ENCODE results near the gene BACH2. TPM values are rescaled to one million over a fixed set of nuclear protein-coding genes. Genes with fewer than 3 reads are reported as not detected.

BACH2 gene
- total and polyA plus RNA-seq, 2 of the 8 experiments (the other 6 are each of a cell fraction or from before 2014, with no cell fraction given): 1.9 to 5.9 TPM

GRCh38 chr6:89989742-89990141, 306.9 kb downstream of the BACH2 start:
- Histone ChIP-seq H3K4ac (replicated peaks; ENCODE audit: insufficient read length, low read depth, low read length) (no peak overlapping the region), H2BK20ac (ENCODE audit: low read length) (no peak overlapping the region), H4K8ac (ENCODE audit: extremely low read depth, insufficient read depth, low read length) (no peak overlapping the region), H2BK15ac (ENCODE audit: low read length) (no peak overlapping the region), H3K4me1 (replicated peaks in 1 of 4; ENCODE audit: control insufficient read depth in 3 of 4, insufficient read depth in 4 of 4, low read length in 3 of 4) (peaks cover 0 to 7% (median 3%) of the 10 kb centered on the region in 4 experiments; a peak in 3 of 7 replicates), H3K14ac (ENCODE audit: insufficient read length) (no peak overlapping the region), H3K18ac (ENCODE audit: extremely low read depth, low read length) (no peak overlapping the region), H3K23me2 (ENCODE audit: low read depth, low read length) (no peaks in the 10 kb centered on the region), H3K56ac (replicated peaks; ENCODE audit: insufficient read length, low read depth, low read length) (no peak overlapping the region), H3K27me3 (replicated peaks in 1 of 4; ENCODE audit: control insufficient read depth in 3 of 4, extremely low read depth in 1 of 4, insufficient read depth in 3 of 4, low read length in 3 of 4) (no peaks in the 10 kb centered on the region), H2BK120ac (replicated peaks; ENCODE audit: low read depth, low read length) (no peak overlapping the region), H4K91ac (replicated peaks; ENCODE audit: insufficient read length, low read length) (no peak overlapping the region), H3K4me2 (ENCODE audit: insufficient read depth in 1 of 2, low read depth in 2 of 2, low read length in 2 of 2) (no peak overlapping the region), H3K79me2 (ENCODE audit: control insufficient read depth in 1 of 2, insufficient read depth in 2 of 2, low read length in 2 of 2) (no peaks in the 10 kb centered on the region; a peak in 1 of 4 replicates), H2AK5ac (ENCODE audit: low read depth, low read length) (no peak overlapping the region), H3K9me3 (ENCODE audit: insufficient read depth in 2 of 2, low read depth in 1 of 2, low read length in 1 of 2) (no peaks in the 10 kb centered on the region), H2BK5ac (ENCODE audit: low read depth, low read length) (0 out of 2 replicates have a peak overlapping the region, but pooled peaks have one; percentile 2), H3K27ac (ENCODE audit: low read depth, low read length) (no peak overlapping the region), H2AFZ (ENCODE audit: low read length) (no peak overlapping the region), H3K9ac (replicated peaks in 1 of 4; ENCODE audit: extremely low read depth in 1 of 4, low read depth in 3 of 4, low read length in 3 of 4) (no peak overlapping the region), H4K5ac (ENCODE audit: insufficient read length, low read depth, low read length) (no peak overlapping the region), H3K23ac (ENCODE audit: insufficient read length) (no peak overlapping the region), H3K79me1 (ENCODE audit: low read depth, low read length) (no peaks in the 10 kb centered on the region), H2BK12ac (ENCODE audit: low read depth, low read length) (no peak overlapping the region), H3K36me3 (ENCODE audit: control insufficient read depth in 2 of 4, insufficient read depth in 4 of 4, low read length in 3 of 4) (no peaks in the 10 kb centered on the region), H3K4me3 (ENCODE audit: extremely low read depth in 1 of 4, insufficient read depth in 2 of 4, low read depth in 3 of 4, low read length in 4 of 4) (no peak overlapping the region), H4K20me1 (replicated peaks in 1 of 2; ENCODE audit: control insufficient read depth in 1 of 2, insufficient read depth in 2 of 2, low read length in 2 of 2) (no peaks in the 10 kb centered on the region)
- 83% methylated on average over 4 of the region's 4 CpGs; no CpG with 5 or more reads in 1 of the 2 experiments for WGBS, 2 experiments (ENCODE audit: extremely low coverage in 1 of 2, insufficient coverage in 1 of 2, insufficient read length in 1 of 2, insufficient replicate concordance in 2 of 2, low coverage in 1 of 2, low lambda C conversion rate in 2 of 2, missing lambda C conversion rate in 1 of 2)
- CTCF ChIA-PET (ENCODE audit: partially characterized antibody): interaction anchor here (0.9 kb wide), 1 partner anchor 49 kb away, joined by 4 read pairs; no protein-coding TSS in a partner anchor
- TF ChIP-seq SIRT6 (IDR thresholded peaks at IDR 0.05; ENCODE audit: low read length): no peak
- DNase-seq (ENCODE audit: low read depth in 1 of 2, low spot score in 2 of 2) (no peak), FAIRE-seq (no peak)
- POLR2A ChIA-PET (ENCODE audit: partially characterized antibody): interaction anchor here (0.6 kb wide), 1 partner anchor 158 kb away, joined by 3 read pairs; no protein-coding TSS in a partner anchor
